Ectodermal cell (in vitro differentiated cells): Measurements from ENCODE around the gene SMARCA1.

Experiments used
- H3K27ac ChIP-seq: 2 replicates; pipeline ENCODE4 v1.7.0; 2013; ENCODE audit warnings: mild to moderate bottlenecking, low read depth, low read length; ENCODE audit not compliant: insufficient read depth, poor library complexity, severe bottlenecking
- H3K27me3 ChIP-seq: 2 replicates; pipeline ENCODE4 v1.7.0; 2013; ENCODE audit warnings: mild to moderate bottlenecking, low read length; ENCODE audit not compliant: insufficient read depth, control insufficient read depth, poor library complexity, severe bottlenecking
- H3K36me3 ChIP-seq: one replicate; pipeline ENCODE4 v1.7.0; 2013; ENCODE audit warnings: low read length; ENCODE audit not compliant: control insufficient read depth, insufficient read depth
- H3K4me1 ChIP-seq: one replicate; pipeline ENCODE4 v1.7.0; 2013; ENCODE audit warnings: low read length; ENCODE audit not compliant: control insufficient read depth, insufficient read depth
- H3K4me3 ChIP-seq: 2 replicates; pipeline ENCODE4 v1.7.0; 2013; ENCODE audit warnings: low read depth, low read length, control low read depth; ENCODE audit not compliant: insufficient read depth
- H3K9me3 ChIP-seq: 2 replicates; pipeline ENCODE4 v1.7.0; 2013; ENCODE audit warnings: mild to moderate bottlenecking, low read length, moderate library complexity; ENCODE audit not compliant: control insufficient read depth
- WGBS, 2 experiments: methylation state at CpG; one replicate each; pipeline ENCODE4 v1.1.7; 2013; ENCODE audit warnings: missing lambda C conversion rate in 2 of 2; 5-methylcytosine and 5-hydroxymethylcytosine counted together

Gene SMARCA1

DNA sequence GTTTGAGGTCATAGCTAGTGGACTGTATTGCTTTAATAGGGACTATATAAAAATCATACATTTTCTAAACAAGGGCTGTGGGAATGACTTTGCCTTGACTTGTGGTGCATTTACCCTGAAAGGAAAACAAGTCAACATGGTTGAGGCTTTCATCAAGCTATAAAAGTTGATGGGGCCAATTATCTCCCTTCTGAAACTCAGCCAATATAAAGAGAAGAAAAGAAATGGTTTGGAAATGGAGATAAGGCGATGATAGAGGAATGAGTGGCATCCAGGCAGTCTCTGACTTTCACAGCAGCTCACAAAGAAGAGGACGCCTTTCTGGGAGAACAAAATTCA lies 118.7 kb downstream of the SMARCA1 start:
- no peaks in the 10 kb centered on the region for H3K4me1 ChIP-seq
- no peak overlapping the region for H3K4me3 ChIP-seq
- H3K9me3 ChIP-seq, result no peaks in the 10 kb centered on the region
- H3K36me3 ChIP-seq, result no peaks in the 10 kb centered on the region
- 62 to 77% methylated on average over 2 of the region's 2 CpGs for WGBS, 2 experiments
- H3K27me3 ChIP-seq, result no peaks in the 10 kb centered on the region
- no peak overlapping the region for H3K27ac ChIP-seq

DNA sequence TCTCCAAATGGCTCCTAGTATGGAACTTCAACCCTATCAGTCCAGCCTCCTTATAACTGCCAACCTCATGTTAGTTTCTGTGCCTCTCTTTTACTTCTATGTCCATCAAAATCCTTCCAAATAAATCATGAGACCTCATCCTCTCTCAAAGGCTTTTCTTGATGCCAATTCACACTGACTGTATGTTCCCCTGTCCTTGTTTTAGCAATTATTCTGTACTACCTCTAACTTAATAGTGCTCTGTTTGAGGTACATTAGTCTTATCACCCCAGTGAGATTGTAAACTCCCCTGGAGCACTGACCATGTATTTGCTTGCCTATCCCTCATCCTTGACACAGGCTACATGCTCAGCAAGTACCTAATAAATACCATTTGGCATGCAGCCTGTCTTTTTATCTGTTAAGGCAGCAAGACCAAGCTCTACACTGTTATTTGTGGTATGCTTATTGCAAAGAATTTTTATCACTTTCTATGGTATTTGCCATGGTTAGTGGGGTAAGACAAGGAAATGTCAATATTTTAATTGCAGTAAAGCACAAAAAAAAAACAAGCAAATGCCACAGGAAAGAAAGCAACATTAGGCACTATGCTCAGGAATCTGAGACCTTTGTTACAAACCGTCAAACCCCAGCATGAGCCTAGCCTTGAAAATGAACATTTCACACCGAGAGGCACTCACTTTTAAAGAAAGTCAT lies 119.2 kb downstream of the SMARCA1 start:
- WGBS, 2 experiments, result 40% methylated on average over 2 of the region's 2 CpGs; no CpG with 5 or more reads in 1 of the 2 experiments
- H3K27ac ChIP-seq, result no peak overlapping the region
- H3K27me3 ChIP-seq, result no peaks in the 10 kb centered on the region
- no peak overlapping the region for H3K4me3 ChIP-seq
- H3K4me1 ChIP-seq, result no peaks in the 10 kb centered on the region
- no peaks in the 10 kb centered on the region for H3K9me3 ChIP-seq
- H3K36me3 ChIP-seq, result no peaks in the 10 kb centered on the region
